Heart left ventricle (tissue), 13 donors: ENCODE data around the gene TPRG1L.

Experiments used
- POLR2A ChIP-seq, 2 donors: fragments of 450-650 bp; IDR thresholded peaks; one replicate each; pipeline ENCODE4 v1.6.1; 2017; ENCODE audit warnings: antibody characterized with exemption in 2 of 2, mild to moderate bottlenecking in 2 of 2, moderate library complexity in 2 of 2
- TF ChIP-seq, protein P1 (sequence below), 12 donors: fragments of 200-600 bp; sonication (generic) in 4 of 12; IDR thresholded peaks; one replicate each; pipeline versions ENCODE4 v1.5.0 to v1.8.0; 2018 to 2022; ENCODE audit warnings: antibody characterized with exemption in 12 of 12, mild to moderate bottlenecking in 5 of 12
- donor health status: ischemic (EF 13 %, LVEDD 7.1; RV severe dilation, severe dysfunction).
- donor health status: DM: no; HTN: yes; CAD: no.
- donor health status: DM: no; HTN: no; CAD: no.
- donor health status: ischemic (EF 25% LVEDD 6.9; RV normal size, moderate dysfunction).
- donor health status: ischemic (EF 25% LVEDD 5.7; RV mildly dilated, moderate dysfunction).
- donor health status: ischemic (EF 35%, LVEDD 5.7; RV mildly dilated, moderate dysfunction).
- donor health status: nonischemic (EF 11% LVEDD 7.7; RV severe dilation, severe dysfunction).
- donor health status: DM: yes; HTN: yes; CAD: no.
- donor health status: PGD.
- donor health status: ischemic (EF 29% LVEDD 5.4; RV normal size, mild dysfunction).
- donor health status: nonischemic (EF 23%, LVEDD 6.1; RV moderate dilation, normal function).

DNA sequence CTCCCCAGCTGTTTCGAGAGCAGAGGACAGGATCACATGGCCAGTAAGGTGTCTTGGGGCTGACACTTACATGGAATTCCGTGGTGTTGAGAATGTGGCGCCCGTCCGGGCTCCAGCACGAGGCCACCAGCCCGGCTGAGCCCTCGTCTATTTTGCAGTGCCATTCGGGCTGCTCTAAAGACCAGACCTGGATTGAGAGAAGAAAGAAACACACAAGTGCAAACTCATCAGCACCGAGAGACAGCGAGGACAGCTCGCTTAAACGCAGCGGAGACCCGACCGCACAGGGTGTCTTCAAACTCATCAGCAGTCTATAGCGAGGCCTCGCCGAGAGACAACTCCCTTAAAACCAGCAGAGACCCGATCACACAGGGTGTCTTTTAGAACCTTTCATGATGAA, 21.8 kb downstream of the TPRG1L start:
- TF ChIP-seq, protein P1, sequence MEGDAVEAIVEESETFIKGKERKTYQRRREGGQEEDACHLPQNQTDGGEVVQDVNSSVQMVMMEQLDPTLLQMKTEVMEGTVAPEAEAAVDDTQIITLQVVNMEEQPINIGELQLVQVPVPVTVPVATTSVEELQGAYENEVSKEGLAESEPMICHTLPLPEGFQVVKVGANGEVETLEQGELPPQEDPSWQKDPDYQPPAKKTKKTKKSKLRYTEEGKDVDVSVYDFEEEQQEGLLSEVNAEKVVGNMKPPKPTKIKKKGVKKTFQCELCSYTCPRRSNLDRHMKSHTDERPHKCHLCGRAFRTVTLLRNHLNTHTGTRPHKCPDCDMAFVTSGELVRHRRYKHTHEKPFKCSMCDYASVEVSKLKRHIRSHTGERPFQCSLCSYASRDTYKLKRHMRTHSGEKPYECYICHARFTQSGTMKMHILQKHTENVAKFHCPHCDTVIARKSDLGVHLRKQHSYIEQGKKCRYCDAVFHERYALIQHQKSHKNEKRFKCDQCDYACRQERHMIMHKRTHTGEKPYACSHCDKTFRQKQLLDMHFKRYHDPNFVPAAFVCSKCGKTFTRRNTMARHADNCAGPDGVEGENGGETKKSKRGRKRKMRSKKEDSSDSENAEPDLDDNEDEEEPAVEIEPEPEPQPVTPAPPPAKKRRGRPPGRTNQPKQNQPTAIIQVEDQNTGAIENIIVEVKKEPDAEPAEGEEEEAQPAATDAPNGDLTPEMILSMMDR (IDR thresholded peaks at IDR 0.05) = no peak
- no peak for TF ChIP-seq POLR2A (IDR thresholded peaks at IDR 0.05)
